DMS 273 treated with DMSO at 0.1 percent for 48 hours (cell line): ENCODE measurements around the gene MRPS14.

Source experiments
- DNase-seq: peaks from one replicate; lab custom pipeline; 2025; lab: John Stamatoyannopoulos, UW

MRPS14 gene

DNA sequence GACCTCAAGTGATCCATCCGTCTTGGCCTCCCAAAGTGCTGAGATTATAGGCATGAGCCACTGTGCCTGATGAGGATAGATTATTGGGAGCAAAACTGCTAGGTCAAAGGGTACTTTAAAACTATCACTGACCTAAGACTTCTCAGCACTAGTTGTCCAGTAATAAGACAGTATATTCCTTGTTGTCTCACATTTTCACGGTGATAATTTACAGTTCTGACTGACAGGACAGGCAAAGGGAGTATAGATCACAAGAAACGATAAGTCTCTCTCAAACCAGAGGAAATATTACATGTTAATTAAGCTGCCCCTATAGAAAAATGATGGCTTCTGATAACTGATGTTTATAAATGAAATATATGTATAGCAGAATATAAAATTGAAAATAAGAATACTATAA, 3.7 kb downstream of the MRPS14 start:
- no peak for DNase-seq

DNA sequence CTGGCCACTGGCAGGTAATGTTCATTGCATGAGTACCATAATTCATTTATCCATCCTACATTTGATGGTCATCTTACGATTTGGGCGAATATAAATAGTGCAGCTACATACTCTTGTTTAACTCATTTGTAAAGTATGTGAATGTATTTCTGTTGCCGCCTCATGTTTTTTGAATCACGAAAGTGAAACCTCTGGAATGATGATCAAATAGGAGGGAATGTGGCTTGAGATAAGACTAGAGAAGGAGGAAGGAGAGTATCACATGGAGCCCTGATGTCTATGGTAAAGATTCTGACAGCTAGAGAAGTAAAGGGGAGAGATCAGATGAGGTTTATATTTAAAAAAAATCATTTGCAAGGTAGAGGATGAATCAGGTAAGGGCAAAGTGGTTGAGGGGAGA, 8.0 kb downstream of the MRPS14 start:
- no peak for DNase-seq

DNA sequence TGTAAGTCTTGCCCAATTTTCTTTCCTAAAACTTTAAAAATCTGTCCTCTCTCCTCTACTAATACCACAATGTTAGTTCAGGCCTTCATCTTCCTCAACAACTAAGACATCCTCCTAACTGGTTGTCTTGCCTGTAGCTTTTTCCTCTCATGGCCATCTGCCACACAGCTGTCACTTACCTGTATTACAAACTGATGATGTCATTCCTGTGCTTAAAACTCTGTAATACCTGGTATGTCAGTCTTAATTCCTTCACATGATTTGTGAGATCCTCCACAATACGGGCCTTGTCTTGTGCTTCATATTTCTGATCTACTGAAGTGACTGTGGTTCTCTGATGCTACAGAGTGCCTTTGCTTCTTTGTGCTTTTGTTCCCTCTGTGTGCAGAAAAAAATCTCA, 9.8 kb downstream of the MRPS14 start:
- DNase-seq, result no peak

DNA sequence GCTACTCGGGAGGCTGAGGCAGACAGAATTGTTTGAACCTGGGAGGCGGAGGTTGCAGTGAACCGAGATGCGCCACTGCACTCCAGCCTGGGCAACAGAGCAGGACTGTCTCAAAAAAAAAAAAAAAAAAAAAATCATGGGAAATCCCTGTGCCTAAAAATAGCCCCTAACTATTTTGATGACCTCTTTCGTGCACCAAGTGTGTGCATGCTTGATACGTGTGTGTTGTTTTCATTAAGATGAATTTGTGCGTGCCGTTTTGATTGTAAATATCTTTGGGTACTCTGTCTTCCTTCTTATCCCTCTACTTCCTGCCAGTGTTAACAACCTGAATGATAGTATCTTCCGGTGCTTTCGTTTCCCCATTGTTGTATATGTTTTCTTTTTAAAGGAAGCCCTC, 13.7 kb downstream of the MRPS14 start:
- no peak for DNase-seq

DNA sequence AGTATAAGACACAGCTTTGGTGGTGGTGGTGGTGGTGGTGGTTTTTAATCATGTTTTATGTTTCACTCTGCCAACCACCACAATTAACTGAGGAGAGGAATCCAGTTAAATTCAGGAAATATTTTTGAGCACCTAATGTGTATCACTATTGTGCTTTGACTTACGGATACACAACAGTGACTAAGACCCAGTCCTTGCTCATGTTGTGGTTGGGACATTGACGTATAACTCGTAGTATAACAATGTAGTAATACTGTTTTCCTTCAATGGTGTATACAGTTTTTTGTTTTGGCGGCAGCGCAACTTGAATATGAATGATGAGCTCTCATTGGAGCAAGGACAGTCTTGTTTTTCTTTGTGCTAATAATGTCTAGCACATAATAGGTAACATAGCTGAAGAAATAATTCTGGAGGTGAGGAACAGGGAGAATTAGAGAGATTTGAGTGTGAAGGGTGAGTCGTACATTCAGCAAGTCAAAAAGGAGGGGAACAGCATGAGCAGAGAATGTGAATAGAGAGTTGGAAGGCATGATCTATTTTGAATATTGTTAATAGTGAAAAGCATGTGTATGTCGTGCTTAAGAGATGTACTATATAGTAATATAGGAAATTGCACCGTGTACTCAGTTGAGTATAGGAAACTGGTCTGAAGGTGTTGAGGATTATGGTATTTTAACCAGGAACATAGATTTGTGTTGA, 18.0 kb downstream of the MRPS14 start:
- no peak for DNase-seq

DNA sequence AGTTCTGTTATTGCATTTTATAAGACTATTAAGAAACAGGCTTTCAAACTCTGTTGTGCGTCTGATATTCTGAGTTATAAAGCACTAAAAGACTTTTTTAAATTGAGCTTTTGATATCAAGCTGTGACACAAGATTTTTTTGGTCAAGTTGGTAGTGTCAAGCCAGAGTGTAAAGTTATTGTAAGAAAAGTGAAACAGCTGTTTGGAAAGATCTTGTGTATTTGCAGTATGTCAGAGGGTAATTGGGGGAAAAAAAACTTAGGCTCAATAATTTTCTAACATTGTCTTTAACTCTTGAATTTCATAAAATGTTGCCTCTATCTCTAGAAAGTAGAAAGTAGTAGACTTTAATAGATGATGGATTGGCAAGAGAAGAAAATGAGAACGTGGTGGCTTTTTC, 19.7 kb downstream of the MRPS14 start:
- DNase-seq, result no peak

DNA sequence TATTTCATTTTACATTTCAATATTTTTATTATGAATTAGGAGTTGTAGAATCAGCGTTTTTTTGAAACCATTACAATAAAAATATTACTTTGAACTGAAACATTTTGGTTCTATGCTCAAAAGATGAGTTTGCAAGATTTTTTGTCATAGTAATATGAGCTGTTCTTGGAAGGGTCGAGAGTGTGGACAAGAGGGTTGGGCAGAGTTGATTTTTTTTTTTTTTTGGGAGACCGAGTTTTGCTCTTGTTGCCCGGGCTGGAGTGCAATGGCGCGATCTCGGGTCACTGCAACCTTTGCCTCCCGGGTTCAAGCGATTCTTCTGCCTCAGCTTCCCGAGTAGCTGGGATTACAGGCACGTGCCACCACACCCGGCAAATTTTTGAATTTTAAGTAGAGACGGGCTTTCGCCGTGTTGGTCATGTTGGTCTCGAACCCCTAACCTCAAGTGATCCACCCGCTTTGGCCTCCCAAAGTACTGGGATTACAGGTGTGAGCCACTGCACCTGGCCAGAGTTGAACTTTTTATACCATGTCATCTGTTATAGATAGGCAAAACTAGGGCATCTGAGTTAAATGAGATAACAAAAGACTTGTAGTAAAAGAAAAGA, 20.2 kb downstream of the MRPS14 start:
- DNase-seq, result no peak

DNA sequence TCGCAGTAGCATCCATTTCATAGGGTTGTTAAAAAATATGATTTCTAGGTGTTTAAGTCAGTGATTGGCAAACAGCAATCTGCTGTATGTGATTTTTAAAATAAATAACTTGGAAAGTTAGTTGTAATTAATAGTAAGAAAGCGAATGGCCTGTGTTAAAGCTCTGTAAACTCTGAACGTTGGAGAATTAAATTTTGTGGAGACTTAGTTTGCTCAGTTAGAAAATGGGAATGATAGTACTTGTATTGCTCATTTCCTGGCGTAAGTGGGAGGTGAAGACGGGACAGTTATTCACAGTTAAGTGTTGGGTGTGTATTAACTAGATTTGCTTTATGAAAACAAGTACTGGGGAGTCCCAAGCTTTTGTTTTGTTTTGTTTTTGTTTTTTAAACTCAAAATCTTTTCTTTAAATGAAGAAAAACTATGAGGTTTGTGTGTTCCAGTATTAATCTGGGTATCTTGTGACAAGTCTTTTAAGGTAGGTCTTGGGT, 22.5 kb downstream of the MRPS14 start:
- no peak for DNase-seq

DNA sequence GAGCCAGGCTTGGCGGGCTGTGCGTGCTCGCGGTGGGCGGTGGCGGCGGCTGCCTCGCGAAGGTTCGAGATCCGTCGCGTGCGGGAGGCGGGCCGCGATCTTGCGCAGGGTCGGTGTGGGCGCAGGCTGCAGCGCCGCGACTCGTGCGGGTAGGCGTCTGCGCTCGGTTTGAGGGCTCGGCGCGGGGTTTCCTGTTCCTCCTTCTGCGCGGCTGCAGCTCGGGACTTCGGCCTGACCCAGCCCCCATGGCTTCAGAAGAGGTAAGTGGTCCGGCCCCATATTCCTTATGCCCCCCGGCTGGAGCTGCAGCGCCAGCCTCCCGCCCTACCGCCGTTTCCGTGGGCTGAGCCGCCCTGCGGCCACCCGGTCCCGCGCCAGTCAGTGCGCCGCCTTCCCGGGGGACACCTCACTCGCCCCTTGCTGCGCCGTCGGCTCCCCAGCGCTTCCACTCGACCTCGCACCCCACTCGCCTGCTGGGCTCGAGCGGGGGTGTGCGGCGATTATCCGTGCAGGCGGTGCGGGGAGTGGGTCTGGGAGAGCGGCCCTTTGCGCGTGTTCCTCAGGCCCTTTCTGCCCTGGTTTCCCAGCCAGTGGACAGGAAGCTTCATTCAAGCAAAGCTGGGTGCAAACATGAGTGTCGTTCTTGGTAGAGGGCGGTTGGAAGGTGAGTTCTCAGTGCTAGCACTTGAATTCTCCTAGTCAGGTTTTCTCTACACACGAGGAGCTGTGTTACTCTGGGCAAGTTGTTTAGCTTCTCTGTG, 23.1 kb downstream of the MRPS14 start, which contains the start of gene CACYBP:
Gene CACYBP (plus strand): TSS at position 12 of the 761 bp plus-strand sequence. CDS start 234 bp downstream, at position 246.
- no peak for DNase-seq

DNA sequence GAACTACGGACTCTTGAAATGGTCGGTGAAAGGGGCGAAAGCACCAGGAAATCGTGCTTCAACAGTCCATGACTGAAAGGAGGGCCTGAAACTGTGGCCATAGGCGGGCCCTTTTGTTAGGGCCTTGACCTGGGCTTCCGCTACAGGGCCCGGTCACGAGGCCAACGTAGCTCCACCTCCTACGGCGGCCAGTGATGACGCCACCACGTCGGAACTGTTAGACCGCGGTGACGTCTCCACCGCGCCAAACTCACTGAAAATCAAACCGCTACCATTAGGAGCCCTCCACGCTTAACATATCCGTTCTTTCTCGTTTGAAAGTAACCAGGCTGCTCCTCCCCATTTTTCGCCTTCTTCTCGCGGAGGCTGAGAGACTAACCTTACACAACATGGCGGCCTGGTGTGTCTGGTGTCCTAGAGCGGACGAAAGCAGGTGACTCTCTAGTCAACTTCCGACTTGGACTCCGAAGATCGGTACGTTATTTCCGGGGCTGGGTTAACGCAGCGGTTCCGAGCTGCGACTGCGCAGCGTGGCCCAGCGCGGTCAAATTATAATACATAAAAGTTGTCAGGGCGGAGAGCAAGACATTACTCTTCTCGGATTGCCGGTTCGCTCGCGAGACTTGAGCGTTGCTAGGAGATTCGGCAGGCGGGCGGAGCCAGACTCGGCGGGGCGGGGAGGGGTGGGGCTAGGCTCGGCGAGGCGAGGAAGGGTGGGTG, 23.8 kb downstream of the MRPS14 start:
- peak; percentile 96 for DNase-seq

DNA sequence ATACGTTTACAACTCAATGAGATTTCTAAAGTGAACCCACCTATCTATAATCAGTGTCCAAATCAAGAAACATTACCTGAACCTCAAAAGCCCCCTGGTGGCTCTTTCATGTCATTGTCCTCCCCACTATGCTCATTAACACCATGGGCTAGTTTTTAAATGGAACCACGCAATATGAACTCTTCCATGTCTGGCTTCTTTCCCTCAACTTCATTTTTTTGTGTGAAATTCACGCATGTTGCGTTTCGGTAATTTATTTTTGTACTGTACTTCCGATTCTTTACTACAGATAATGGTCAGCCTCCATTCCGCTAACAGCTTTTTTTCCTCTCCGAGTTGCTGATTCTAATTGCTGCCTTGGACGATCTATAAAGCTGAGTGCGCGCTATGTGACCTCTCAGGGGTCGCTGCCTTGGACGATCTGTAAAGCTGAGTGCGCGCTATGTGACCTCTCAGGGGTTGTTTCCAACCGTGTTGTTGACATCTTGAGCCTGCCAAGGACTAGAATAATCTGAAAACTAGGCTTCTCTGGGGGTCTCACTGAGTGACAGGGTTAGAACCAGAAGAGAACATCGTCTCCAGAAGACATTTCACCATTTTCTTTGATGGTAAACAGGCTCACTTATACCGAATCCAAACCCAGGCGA, 24.5 kb downstream of the MRPS14 start:
- peak; percentile 43 for DNase-seq

DNA sequence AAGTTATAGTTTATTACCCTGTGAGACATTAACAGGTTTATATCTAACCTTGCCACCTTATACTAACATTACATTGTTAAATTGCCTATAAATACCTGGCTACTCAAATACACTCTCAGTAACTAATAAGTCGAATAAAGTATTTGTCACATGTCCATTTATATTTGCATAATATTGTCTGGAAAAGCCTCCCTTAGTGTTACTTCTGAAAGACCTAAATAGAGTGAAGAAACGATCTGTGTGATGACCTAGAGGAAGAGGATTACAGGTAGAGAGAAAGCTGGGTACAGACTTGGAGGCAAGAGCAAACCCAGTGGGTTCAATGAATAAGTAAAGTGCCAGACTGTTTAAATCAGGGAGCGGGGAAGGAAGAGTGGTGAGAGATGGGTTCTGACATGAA, 26.2 kb downstream of the MRPS14 start:
- DNase-seq, result no peak

DNA sequence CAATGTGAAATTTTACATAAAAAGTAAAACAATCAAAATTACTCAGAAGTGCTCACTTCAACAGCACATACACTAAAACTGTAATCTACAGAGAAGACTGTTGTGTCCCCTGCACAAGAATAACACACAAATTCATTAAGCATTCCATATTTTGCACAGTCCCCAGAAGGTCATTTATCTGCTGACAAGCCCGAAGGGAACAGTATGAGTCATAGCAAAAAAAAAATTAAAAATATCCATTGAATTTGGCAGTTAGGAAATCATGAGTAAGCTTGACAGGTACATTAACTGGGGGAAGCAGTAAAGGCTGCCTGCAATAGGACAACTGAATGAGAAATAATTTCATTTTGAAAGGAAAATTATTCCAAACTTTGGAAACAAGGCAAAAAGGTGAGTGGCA, 26.7 kb downstream of the MRPS14 start:
- no peak for DNase-seq

DNA sequence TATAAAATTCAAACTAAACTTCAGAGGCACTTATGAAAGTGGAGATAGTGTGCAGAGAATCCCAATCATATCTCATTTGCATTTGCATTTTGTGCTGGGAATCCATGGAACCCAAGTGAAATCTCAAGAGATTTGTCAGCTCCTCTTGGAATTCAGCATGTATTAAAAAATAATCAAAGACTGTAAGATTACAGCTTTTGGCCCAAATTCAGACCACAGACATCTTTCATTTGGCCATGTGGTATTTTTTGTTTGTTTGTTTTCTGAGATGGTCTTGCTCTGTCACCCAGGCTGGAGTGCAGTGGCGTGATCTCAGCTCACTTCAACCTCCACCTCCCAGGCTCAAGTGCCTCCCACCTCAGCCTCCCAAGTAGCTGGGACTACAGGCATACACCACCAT, 27.3 kb downstream of the MRPS14 start:
- no peak for DNase-seq

DNA sequence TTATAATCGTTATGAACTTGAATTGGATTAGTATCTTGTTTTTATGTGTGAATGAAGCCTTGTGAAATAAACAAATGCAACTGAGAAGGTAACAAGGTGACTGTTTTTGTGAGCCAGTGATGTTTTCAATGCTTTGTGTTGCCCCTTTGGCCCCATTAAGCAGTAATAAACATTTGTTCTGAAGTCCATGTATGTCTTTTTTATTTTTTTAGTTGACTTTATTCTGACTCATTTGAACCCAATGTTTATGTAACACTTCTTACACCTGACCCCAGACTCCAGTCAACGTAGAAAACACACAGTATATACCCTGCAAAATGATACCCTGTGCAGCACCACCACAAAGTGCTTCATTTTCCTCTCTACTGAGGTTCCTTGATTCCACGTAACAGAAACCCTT, 28.1 kb downstream of the MRPS14 start:
- DNase-seq, result no peak

DNA sequence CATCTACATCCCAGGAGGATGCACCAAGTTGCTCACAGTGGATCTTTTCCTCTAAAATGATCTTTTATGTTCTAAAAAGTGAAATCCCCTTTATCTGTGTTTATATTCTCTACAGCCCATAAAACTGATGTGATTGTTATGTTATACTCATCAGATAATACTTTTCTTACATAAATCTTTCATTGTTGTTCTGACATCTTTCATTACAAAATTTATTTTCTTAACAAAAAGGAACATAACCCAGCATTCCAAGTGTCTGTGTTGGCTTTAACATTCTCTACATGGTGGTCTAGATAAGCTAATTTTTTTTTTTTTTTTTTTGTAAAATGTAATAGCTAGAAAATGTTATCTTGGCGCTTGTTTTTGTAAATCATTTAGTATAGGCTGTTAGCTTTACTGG, 31.8 kb downstream of the MRPS14 start:
- no peak for DNase-seq

DNA sequence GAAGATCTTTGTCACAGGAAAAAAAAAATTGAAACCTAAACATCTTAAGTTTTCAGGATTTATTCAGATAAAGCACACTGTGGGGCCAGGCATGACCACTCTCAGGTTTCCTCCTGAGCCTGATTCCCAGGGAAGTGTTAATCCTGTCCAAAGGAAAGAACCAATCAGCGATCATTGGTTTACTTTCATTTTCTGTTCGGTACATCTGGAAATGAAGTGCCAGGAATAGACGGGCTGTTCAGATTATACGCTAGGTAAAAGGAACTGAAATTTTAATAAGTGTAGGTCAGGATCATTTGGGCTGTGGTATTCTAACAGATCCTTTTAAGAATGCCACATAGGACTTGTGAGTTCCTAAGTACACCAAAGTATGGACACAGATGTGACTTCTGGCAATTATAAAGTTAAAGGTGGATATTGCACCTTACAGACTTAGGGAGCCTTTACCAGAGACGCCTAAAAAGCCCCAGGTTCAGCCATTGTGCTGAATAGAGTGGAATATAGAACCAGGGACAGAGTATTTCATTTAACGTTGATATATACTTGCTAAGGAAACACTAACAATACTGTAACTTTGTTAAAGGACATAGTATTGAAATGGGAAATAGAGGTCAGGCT, 32.7 kb downstream of the MRPS14 start:
- DNase-seq, result peak; percentile 37

DNA sequence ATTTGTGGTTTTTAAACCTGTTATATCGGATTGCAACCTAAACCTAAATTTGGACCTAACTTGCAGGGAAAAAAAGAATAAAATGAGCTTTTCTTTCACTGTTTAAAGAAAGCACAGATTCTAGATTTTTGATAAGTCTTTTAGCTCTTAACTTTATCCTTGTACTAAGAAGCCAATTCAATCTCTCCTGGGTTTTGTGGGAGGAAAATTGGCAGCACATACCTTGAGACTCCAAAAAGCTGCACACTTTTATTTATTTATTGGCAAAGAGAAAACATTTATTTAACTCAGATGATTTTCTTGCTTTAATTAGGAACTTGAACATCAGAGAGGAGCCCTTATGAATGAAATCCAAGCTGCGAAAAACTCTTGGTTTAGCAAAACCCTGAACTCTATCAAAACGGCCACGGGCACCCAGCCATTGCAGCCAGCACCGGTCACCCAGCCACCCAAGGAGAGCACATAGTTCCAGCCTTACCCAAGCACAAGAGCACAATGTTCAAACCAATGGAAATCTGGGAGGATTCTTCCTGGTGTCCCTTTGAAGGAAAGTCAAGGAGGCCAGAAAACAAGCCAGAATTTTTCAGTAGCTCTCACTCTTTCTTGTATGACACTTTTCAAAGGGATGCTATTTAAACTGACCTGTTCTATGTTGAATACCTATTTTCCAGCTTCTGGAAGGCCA, 33.5 kb downstream of the MRPS14 start:
- DNase-seq, result no peak

DNA sequence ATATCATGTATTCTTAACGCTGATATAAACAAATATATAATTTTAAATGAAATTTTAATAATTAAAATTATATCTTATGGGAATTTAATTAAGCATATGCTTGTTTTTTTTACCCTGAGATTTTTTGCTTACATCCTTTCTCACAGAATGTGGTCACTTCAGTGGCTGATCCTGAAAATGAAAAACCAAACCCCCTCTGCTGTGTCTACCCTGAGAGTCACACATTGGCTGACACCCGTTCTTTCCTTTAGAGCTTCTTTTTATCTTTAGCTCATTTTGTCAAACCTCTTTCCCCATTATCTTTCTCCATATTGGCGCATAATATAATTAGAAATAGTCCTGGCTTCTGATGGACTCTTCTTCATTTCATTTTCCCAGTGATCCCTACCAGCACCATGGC, 34.2 kb downstream of the MRPS14 start:
- DNase-seq, result no peak

DNA sequence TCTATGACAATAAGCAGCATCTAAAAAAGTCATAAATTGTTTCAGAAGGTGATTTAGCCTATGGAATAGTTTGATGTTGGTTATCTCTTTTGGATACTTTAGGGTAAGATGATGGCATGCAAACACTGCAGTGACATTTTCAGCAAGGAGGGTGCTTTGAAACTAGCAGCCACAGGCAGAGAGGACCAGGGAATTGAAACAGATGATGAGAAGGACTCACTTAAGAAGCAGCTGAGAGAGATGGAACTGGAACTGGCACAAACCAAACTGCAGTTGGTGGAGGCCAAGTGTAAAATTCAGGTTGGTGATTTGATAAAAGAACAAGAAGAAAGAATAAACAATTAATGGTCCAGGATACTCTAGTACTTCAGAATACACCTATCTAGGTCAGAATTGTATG, 34.7 kb downstream of the MRPS14 start:
- no peak for DNase-seq

DNA sequence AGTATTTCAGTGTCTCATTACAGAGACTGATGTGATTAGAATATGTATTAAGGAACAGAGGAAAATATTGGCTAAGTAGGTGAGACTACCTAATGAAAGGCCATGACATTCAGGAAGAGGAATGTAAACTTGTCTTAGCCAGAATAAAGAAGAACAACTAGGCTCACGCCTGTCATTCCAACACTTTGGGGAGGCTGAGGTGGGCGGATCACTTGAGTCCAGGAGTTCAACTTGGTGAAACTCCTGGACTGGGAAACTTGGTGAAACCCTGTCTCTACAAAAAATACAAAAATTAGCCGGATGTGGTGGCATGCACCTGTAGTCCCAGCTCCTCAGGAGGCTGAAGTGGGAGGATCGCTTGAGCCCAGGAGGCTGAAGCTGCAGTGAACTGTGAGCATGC, 38.3 kb downstream of the MRPS14 start:
- DNase-seq, result no peak
